Esophagus squamous epithelium (tissue), 5 donors: Measurements from ENCODE around the gene TXNDC12. TPM values are rescaled to one million over a fixed set of nuclear protein-coding genes. Genes with fewer than 3 reads are reported as not detected.

ENCODE experiments used
- DNase-seq: peaks from one replicate; lab custom pipeline; 2025; lab: John Stamatoyannopoulos, UW
- H3K27ac ChIP-seq, 4 donors: fragments of 200-600 bp; sonication (generic); one replicate each; pipeline ENCODE4 v1.5.1; 2016 to 2019; ENCODE audit warnings: mild to moderate bottlenecking in 1 of 4
- H3K27me3 ChIP-seq, 4 donors: fragments of 200-600 bp; sonication (generic); 1 replicate in 3 of 4; 2 replicates in 1 of 4; pipeline versions ENCODE4 v1.5.1 to v1.6.0; 2017 to 2021; ENCODE audit warnings: antibody characterized with exemption in 1 of 4
- H3K36me3 ChIP-seq, 3 donors: fragments of 200-600 bp; sonication (generic); one replicate each; pipeline ENCODE4 v1.5.1; 2016 to 2019
- H3K4me1 ChIP-seq, 3 donors: fragments of 200-600 bp; sonication (generic); one replicate each; pipeline ENCODE4 v1.5.1; 2017 to 2019
- H3K4me3 ChIP-seq, 4 donors: fragments of 200-600 bp; sonication (generic); 1 replicate in 3 of 4; 2 replicates in 1 of 4; pipeline ENCODE4 v1.5.1; 2016 to 2019; ENCODE audit warnings: mild to moderate bottlenecking in 2 of 4, moderate library complexity in 1 of 4
- H3K9me3 ChIP-seq, 3 donors: fragments of 200-600 bp; sonication (generic); one replicate each; pipeline ENCODE4 v1.5.1; 2016 to 2019
- CTCF ChIP-seq, 6 experiments: fragments of 450-650 bp in 4 of 6; fragments of 200-600 bp in 2 of 6; sonication (generic) in 2 of 6; IDR thresholded peaks; one replicate each; pipeline ENCODE4 v1.5.1; 2016 to 2019; ENCODE audit warnings: antibody characterized with exemption in 6 of 6, mild to moderate bottlenecking in 4 of 6, moderate library complexity in 4 of 6
- POLR2A ChIP-seq, 4 donors: fragments of 450-650 bp; IDR thresholded peaks; one replicate each; pipeline ENCODE4 v1.6.1; 2017; ENCODE audit warnings: antibody characterized with exemption in 4 of 4, mild to moderate bottlenecking in 4 of 4, moderate library complexity in 3 of 4
- WGBS, 2 donors: methylation state at CpG; one replicate each; pipeline ENCODE4 v1.1.5; 2018; 5-methylcytosine and 5-hydroxymethylcytosine counted together
- intact Hi-C: fragments of 100-400 bp; cut with DNase I; formaldehyde crosslinking; loops from one replicate; pipeline ENCODE4 v1.15.0; 2022
- total RNA-seq, 4 donors: library from RNA; depleted of rRNA; stranded (reverse); fragments of >200 nt; gene quantifications; one replicate each; pipeline ENCODE4 v1.1.0, GENCODE V29; 2016
- donor health status: DM: yes; HTN: yes; CAD: no.

TXNDC12 gene
- total RNA-seq, 4 donors from 2014 or later, result 16.6 to 29.8 (median 23.2) TPM

- no peak for DNase-seq
- Histone ChIP-seq H3K36me3 (no peaks in the 10 kb centered on the region), H3K4me1 (no peaks in the 10 kb centered on the region), H3K27me3 (peaks cover 0 to 44% (median 0%) of the 10 kb centered on the region in 4 donors), H3K4me3 (no peak overlapping the region), H3K27ac (no peak overlapping the region), H3K9me3 (no peaks in the 10 kb centered on the region)
- intact Hi-C loops, result loop anchor here (5.0 kb wide), 1 partner anchor 107 kb away; no protein-coding TSS in a partner anchor
- 51% methylated on average over 4 of the region's 4 CpGs for WGBS, 2 donors
- no peak for TF ChIP-seq CTCF (IDR thresholded peaks at IDR 0.05)
- no peak for TF ChIP-seq POLR2A (IDR thresholded peaks at IDR 0.05)
Observed at GRCh38 chr1:52003877-52004276, 51.1 kb downstream of the TXNDC12 start.

- DNase-seq, result no peak
- no peak for TF ChIP-seq POLR2A (IDR thresholded peaks at IDR 0.05)
- peak; percentile 63 to 93 (median 92) for TF ChIP-seq CTCF (IDR thresholded peaks at IDR 0.05)
- no peaks in the 10 kb centered on the region for H3K4me1 ChIP-seq
- H3K27ac ChIP-seq, result no peak overlapping the region
- no peaks in the 10 kb centered on the region for H3K36me3 ChIP-seq
- 51 to 52% methylated on average over 9 of the region's 9 CpGs for WGBS, 2 donors
- intact Hi-C loops, result loop anchor here (5.0 kb wide), 1 partner anchor 105 kb away; no protein-coding TSS in a partner anchor
- no peak overlapping the region for H3K4me3 ChIP-seq
- H3K9me3 ChIP-seq, result no peaks in the 10 kb centered on the region
- H3K27me3 ChIP-seq, result peaks cover 0 to 41% (median 0%) of the 10 kb centered on the region in 4 donors
Observed at GRCh38 chr1:52002038-52002917, 52.7 kb downstream of the TXNDC12 start.

GRCh38 chr1:51998701-51999100, 56.3 kb downstream of the TXNDC12 start:
- TF ChIP-seq POLR2A (IDR thresholded peaks at IDR 0.05) (no peak), CTCF (IDR thresholded peaks at IDR 0.05) (no peak)
- no peak for DNase-seq
- Histone ChIP-seq H3K36me3 (no peaks in the 10 kb centered on the region), H3K27ac (no peak overlapping the region), H3K4me3 (no peak overlapping the region), H3K27me3 (peaks cover 0 to 18% (median 0%) of the 10 kb centered on the region in 4 donors), H3K4me1 (no peaks in the 10 kb centered on the region), H3K9me3 (no peaks in the 10 kb centered on the region)
- 46 to 60% methylated on average over 1 of the region's 1 CpG for WGBS, 2 donors
- intact Hi-C loops, result no loop called here

GRCh38 chr1:51997974-51998382, 57.0 kb downstream of the TXNDC12 start:
- 53 to 69% methylated on average over 5 of the region's 5 CpGs for WGBS, 2 donors
- peaks cover 0 to 18% (median 0%) of the 10 kb centered on the region in 4 donors for H3K27me3 ChIP-seq
- TF ChIP-seq CTCF (IDR thresholded peaks at IDR 0.05) (no peak), POLR2A (IDR thresholded peaks at IDR 0.05) (no peak)
- H3K36me3 ChIP-seq, result no peaks in the 10 kb centered on the region
- H3K4me1 ChIP-seq, result no peaks in the 10 kb centered on the region
- intact Hi-C loops, result no loop called here
- no peak for DNase-seq
- no peak overlapping the region for H3K4me3 ChIP-seq
- no peak overlapping the region for H3K27ac ChIP-seq
- H3K9me3 ChIP-seq, result no peaks in the 10 kb centered on the region

GRCh38 chr1:51990478-51990965, 64.5 kb downstream of the TXNDC12 start, which contains the start of gene RAB3B:
Gene RAB3B (minus strand): TSS chr1:51990700. CDS start chr1:51977117, 13,583 bp downstream.
- no peaks in the 10 kb centered on the region for H3K36me3 ChIP-seq
- H3K4me3 ChIP-seq, result peak within 1 kb of the TSS; percentile 20 to 68 (median 42)
- peaks cover 5 to 67% (median 6%) of the 10 kb centered on the region in 4 donors for H3K27me3 ChIP-seq
- H3K9me3 ChIP-seq, result no peaks in the 10 kb centered on the region
- peaks cover 3 to 11% (median 7%) of the 10 kb centered on the region in 3 donors for H3K4me1 ChIP-seq
- intact Hi-C loops, result no loop called here
- no peak within 1 kb of the TSS for H3K27ac ChIP-seq
- TF ChIP-seq POLR2A (IDR thresholded peaks at IDR 0.05), result no peak
- no peak for TF ChIP-seq CTCF (IDR thresholded peaks at IDR 0.05)
- WGBS, 2 donors, result 0% methylated on average over 4 to 6 of the region's 46 CpGs
- no peak for DNase-seq
